Prostate gland (tissue), 2 donors: ENCODE data around the gene HMOX1.

ENCODE experiments used
- POLR2A ChIP-seq: fragments of 450-650 bp; IDR thresholded peaks from one replicate; pipeline ENCODE4 v1.6.1; 2016; ENCODE audit warnings: antibody characterized with exemption, mild to moderate bottlenecking
- POLR2AphosphoS5 ChIP-seq: sonication (generic); formaldehyde crosslinking; IDR thresholded peaks from one replicate; pipeline ENCODE4 v1.6.1; 2017; ENCODE audit warnings: antibody characterized with exemption
- TF ChIP-seq, protein P1 (sequence below), 4 experiments: fragments of 200-600 bp in 2 of 4; fragments of 450-650 bp in 2 of 4; sonication (generic) in 2 of 4; IDR thresholded peaks; 1 replicate in 3 of 4; 2 replicates in 1 of 4; pipeline ENCODE4 v1.5.1; 2016 to 2019; ENCODE audit warnings: antibody characterized with exemption in 4 of 4, mild to moderate bottlenecking in 2 of 4, moderate library complexity in 2 of 4

DNA sequence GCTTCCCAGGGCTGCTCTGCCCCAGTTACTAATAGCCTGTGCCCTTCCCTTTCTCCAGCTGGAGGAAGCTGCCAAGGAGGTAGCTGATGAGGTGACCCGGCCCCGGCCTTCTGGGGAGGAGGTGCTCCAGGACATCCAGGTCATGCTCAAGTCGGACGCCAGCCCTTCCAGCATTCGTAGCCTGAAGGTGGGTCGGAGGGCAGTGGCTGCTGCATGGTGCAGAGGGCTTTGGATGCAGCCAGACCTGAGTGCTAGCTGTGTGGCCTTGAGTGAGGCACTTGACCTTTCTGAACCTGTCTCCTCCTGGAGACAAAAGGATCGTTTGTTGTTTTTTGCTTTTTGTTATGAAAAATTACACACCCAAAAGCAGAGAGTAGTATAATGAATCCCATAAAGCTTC is 22.5 kb downstream of the HMOX1 start:
- TF ChIP-seq, protein P1, sequence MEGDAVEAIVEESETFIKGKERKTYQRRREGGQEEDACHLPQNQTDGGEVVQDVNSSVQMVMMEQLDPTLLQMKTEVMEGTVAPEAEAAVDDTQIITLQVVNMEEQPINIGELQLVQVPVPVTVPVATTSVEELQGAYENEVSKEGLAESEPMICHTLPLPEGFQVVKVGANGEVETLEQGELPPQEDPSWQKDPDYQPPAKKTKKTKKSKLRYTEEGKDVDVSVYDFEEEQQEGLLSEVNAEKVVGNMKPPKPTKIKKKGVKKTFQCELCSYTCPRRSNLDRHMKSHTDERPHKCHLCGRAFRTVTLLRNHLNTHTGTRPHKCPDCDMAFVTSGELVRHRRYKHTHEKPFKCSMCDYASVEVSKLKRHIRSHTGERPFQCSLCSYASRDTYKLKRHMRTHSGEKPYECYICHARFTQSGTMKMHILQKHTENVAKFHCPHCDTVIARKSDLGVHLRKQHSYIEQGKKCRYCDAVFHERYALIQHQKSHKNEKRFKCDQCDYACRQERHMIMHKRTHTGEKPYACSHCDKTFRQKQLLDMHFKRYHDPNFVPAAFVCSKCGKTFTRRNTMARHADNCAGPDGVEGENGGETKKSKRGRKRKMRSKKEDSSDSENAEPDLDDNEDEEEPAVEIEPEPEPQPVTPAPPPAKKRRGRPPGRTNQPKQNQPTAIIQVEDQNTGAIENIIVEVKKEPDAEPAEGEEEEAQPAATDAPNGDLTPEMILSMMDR (IDR thresholded peaks at IDR 0.05) = no peak
- TF ChIP-seq POLR2A = no peak
- TF ChIP-seq POLR2AphosphoS5 = no peak
